NCI-H748 (cell line): ENCODE results near the gene ANKRD44.

ENCODE experiments used
- DNase-seq: peaks from one replicate; lab custom pipeline; 2025; ENCODE audit not compliant: unreplicated experiment; lab: John Stamatoyannopoulos, UW

Gene ANKRD44

GRCh38 chr2:196967116-196967515 is 343.5 kb downstream of the ANKRD44 start:
- DNase-seq = peak; percentile 92

GRCh38 chr2:196966061-196966460 is 344.5 kb downstream of the ANKRD44 start:
- DNase-seq = no peak

GRCh38 chr2:196965651-196966050 is 344.9 kb downstream of the ANKRD44 start:
- DNase-seq = peak; percentile 47

GRCh38 chr2:196963961-196964360 is 346.6 kb downstream of the ANKRD44 start:
- DNase-seq = no peak

- no peak for DNase-seq
These were observed 347.5 kb downstream of the ANKRD44 start for GRCh38 chr2:196963043-196963442.

GRCh38 chr2:196962325-196962724 is 348.3 kb downstream of the ANKRD44 start:
- DNase-seq = peak; percentile 33

GRCh38 chr2:196961889-196962288 is 348.7 kb downstream of the ANKRD44 start:
- no peak for DNase-seq

GRCh38 chr2:196959734-196960338 is 350.7 kb downstream of the ANKRD44 start:
- DNase-seq = peak; percentile 63

GRCh38 chr2:196959281-196959680 is 351.3 kb downstream of the ANKRD44 start:
- DNase-seq = no peak

GRCh38 chr2:196957881-196958525 is 352.6 kb downstream of the ANKRD44 start:
- DNase-seq = peak; percentile 74

GRCh38 chr2:196957442-196957841 is 353.1 kb downstream of the ANKRD44 start:
- peak; percentile 74 for DNase-seq

GRCh38 chr2:196956069-196956468 is 354.5 kb downstream of the ANKRD44 start:
- no peak for DNase-seq

- peak; percentile 78 for DNase-seq
These were observed 355.5 kb downstream of the ANKRD44 start for GRCh38 chr2:196955036-196955435.

GRCh38 chr2:196954001-196954400 is 356.6 kb downstream of the ANKRD44 start:
- DNase-seq = peak; percentile 100

GRCh38 chr2:196952936-196953335 is 357.6 kb downstream of the ANKRD44 start:
- DNase-seq = no peak

- DNase-seq = peak; percentile 66
These were observed 358.6 kb downstream of the ANKRD44 start for GRCh38 chr2:196951973-196952372.

- DNase-seq = peak; percentile 34
These were observed 361.5 kb downstream of the ANKRD44 start for GRCh38 chr2:196949116-196949515.

GRCh38 chr2:196944570-196944969 is 366.0 kb downstream of the ANKRD44 start:
- no peak for DNase-seq

GRCh38 chr2:196941398-196942078 is 369.0 kb downstream of the ANKRD44 start:
- no peak for DNase-seq

- no peak for DNase-seq
These were observed 371.2 kb downstream of the ANKRD44 start for GRCh38 chr2:196939371-196939770.
